ENCODE measurements around the gene CRADD.
"Not testable (repeated sequence)": the region's sequence is repeated elsewhere in the genome, so short reads cannot be mapped to it uniquely, and the experiment has no call there.

CRADD gene

DNA sequence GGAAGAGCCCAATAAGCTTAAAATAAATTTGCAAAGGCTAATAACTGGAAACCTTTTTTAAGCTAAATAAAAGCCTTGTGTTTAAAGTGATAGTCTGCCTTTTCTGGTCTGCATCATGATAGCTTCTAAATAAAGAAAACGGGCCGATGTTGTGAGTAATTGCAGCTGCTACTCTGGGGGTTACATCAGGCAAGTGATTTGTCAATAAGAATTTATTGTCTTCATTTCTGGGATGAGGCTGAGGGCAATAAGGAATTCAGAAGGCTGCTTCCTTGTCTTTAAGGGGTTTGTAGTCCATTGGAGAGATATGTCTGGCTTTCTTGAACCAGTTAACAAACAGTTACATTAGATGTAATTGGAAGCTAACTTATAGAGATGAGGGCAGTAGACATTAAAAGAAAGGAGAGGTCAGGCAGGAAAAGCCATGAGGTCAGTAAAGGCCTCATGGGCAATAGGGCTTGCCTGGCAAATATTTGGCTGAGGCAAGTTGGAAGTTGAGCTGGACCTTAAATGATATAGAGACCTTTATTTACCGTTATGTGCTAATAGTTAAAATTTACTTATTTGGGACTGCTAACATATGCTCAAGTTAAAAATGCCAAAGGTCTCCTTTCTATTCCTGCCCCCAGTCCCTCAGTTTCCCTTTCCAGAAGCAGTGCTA, 85.0 kb downstream of the CRADD start:
- no peak for DNase-seq

DNA sequence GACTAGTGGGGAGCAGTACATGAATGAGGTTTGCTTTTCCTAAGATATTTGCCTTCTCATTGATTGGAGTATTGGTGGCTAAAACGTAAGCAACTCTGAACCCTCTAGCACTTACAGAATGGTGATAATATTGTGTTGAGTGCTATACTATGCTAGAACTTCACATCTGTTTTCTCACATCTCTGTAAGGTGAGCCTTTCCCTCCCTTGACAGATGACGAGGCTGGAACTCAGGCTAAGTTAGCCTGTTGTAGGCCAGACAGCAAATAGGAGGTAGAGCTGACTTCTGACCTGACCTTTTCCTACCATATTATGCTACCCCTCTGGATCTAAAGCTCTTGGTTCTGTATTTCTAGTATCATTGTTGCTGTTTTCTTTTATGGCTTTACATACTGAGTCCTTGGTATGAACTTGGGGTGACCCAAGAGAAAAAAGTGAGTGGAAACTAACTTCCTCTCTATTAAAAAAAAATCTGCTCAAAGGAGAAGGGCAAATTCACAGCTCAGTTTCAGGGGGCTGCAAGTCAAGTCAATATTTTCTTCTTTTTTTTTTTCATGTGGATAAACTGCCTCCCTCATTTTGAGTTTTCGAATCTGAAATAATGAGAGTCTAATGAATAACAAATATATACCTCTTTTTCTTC, 85.9 kb downstream of the CRADD start:
- no peak for DNase-seq

DNA sequence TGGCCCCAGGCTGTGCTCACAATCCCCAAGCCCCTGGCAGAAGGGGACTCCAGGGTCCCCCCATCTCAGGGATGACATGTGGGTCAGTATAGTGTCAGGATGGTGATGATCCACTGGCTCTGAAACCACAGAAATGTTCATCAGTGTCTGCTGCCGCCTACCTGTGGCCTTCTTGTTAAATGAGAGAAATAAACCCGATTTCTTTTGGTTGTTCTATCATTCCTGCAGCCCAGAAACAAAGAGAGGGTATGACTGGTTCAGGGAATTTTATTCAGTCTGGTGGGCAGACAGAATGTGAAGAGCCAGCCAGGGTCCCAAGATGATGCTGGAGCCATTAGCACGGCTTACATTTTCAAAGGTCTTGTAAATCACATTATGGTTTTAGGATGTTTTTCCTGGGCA, 86.6 kb downstream of the CRADD start:
- no peak for DNase-seq

DNA sequence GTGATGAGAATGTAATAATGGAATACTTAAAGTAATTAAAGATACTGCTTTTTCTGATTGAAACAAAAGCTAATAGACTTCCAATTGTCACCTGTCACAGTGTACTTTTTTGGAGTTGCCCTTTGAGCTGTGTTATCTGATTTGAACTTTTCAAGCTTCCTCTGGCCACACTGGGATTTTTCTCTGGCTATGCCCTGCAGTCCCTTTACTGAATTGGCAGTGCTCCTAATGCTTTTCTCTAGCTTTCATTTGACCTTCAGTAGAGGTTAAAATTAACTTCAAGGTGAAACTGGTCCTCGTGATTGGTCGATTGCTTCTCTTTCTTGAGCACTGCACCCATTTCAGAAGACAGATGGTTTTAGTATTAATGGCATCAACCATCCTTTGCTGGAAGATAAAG, 89.2 kb downstream of the CRADD start:
- no peak for DNase-seq

DNA sequence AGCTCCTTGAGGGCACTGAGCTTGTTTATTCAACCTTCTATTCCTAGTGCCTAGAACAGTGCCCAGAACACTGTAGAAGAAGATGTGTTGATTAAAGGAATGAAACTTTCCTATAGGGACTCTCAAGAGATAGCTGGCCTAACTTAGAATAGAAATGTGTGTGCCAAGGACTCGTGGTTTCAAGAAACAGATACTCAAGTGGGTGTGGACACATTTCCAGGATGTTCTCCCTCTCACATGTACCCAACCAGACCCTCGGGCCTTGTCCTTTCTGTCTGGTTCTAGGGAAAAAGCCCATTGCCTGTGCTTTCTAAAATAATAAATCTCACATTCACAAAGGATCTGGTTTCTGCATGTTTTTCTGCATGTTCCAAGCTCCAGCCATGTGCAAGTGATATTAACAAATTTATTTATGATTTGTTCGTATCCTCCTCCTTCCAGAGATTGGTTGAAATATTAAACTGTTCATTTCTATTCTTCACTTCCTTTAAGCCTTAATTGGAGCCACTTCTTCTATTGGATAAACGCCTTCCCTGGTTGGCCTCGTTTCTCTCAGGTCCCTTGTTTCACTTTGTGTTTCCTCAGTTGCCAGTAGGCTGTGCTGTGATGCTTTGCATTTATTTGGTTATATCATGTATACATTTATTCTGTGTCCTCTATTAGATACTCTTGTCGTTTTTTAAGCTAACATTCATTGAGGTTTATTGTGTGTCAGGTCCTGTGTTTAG, 89.8 kb downstream of the CRADD start:
- DNase-seq, result no peak

DNA sequence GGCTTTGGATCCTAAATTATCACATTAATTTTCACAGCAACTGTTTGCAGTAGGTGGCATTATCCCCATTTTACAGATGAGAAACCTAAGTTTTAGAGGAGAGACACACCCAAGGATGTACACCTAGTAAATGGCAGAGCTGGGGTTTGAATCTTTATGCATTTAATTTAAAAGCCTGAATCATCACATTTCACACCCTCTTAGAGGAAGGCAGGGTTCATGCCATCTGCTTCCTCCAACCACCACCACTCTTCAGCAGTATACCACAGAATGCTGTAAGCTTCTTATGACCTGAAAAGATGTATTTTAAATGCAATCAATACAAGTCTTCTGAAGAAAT, 90.3 kb downstream of the CRADD start:
- no peak for DNase-seq

DNA sequence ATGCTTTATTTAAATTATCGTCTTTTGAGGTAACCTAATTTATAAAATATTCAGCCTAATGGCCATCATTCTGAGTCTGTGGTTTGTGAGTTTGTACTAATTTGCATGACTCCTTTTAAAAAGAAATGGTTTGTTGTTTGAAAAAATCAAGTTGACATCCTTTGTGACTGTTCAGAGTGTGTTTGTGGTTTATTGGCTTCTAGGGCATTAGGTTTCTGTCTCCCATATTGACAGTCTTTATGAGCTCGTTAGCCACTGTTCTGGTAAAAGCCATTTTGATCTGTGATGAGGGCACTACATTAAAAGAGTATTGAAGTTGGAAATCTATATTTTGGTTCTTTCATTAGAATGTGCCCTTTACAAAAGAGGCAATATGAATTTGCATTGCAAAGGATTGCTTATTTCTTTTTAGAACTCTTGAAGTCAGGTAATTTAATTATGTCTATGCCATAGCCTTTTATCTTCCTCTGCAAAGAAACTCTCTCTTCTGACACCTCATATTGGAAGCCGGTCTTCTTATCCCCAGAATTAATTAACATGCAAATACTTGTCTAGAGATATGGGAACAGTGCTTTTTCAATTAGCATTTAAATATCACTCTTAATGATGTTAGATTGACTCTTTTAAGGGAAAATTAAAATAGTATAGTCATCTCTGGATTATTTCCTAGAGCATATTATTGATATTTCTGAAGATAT, 95.0 kb downstream of the CRADD start:
- DNase-seq, result no peak

DNA sequence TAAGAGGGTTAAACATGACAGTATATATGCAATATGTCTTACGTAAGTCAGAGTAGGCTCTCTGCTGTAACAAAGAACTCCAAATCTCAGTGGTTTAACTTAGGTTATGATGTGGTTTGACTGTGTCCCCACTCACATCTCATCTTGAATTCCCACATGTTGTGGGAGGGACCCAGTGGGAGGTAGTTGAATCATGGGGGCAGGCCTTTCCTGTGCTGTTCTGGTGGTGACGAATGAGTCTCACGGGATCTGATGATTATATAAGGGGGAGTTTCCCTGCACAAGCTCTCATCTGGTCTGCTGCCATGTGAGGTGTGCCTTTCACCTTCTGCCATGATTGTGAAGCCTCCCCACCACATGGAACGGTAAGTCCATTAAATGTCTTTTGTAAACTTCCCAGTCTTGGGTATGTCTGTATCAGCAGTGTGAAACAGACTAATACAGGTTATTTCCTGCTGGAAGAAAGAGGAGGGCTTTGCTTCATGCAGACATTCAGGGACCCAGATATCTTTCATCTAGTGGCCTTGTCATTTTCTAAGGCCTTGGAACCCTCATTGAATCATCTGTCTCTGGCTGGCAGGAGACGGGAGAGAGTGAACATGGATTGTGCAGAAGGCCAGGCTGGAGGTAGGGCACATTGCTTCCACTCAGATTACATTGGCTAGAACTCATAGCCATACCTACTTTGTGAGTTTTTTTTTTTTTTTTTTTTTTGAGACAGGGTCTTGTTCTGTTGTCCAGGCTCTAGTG, 96.1 kb downstream of the CRADD start:
- no peak for DNase-seq

DNA sequence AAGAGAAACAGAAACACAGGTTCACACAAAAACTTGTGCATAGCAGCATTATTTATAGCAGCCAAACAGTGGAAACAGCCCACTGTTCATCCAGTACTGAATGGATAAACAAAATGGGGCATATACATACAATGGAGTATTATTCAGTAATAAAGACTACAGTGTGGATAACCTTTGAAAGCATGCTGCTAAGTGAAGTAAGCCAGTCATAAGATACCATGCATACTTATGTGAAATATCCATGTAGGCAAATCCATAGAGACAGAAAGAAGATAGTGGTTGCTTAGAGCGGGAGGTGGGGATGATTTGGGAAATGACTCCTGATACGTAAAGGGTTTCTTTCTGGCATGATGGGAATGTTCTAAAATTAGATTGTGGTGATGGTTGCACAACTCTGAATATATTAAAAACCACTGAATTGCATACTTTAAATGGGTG, 99.4 kb downstream of the CRADD start:
- no peak for DNase-seq

DNA sequence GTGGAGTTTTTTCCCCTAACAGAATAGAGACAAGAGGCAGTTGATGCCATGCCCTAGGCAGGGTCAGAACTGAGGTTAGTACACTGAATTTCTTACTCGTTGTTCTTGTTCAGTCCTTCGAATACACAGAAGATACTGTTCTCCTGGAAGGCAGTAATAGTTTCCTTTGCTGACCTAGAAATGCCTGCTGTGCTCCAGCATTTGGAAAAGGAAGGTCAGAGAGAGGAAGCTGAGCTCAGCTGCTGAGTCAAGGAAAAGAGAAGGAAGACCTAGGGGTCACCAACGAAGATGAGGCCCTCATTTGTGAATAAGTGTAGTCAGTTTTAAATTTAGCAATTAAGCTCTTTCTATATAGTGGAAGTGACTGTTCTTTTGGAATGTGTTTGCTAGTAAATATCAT, 100.1 kb downstream of the CRADD start:
- DNase-seq, result no peak

DNA sequence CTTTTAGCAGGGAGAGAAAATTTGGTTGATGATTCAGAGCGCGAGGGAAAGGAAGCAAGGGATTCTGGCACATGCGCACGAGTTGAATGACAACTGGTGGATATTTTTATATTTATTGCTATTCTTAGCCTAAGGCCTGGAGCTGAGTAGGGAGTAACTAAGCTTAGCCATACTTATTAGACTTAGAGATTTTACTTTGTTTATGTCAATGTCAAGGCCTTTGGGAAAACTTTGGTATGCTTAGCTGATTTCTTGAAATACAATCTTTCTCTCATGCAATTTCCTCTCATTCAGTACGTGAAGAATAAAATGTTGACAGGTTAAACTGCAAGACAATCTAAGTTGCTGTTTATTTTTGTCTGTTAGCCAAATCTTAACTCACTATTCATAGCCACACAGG, 101.1 kb downstream of the CRADD start:
- no peak for DNase-seq

DNA sequence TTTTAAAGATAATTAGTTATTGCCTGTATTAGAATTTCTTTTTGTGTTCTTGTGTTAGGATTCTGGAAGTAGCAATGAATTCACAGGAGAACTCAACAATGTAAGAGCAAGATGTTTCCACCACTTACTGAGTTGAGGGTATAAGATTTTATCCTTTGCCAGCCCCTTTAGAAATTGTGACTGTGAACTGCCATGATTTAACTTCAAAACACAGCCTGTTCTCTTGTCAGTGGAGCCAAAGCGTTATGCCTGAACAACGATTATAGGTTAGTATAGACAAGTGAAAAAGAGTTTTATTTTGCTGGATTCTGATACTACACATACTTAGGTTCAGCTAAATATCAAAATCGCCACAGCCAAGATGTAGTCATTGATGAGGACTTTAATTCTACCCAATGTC, 101.6 kb downstream of the CRADD start:
- no peak for DNase-seq

DNA sequence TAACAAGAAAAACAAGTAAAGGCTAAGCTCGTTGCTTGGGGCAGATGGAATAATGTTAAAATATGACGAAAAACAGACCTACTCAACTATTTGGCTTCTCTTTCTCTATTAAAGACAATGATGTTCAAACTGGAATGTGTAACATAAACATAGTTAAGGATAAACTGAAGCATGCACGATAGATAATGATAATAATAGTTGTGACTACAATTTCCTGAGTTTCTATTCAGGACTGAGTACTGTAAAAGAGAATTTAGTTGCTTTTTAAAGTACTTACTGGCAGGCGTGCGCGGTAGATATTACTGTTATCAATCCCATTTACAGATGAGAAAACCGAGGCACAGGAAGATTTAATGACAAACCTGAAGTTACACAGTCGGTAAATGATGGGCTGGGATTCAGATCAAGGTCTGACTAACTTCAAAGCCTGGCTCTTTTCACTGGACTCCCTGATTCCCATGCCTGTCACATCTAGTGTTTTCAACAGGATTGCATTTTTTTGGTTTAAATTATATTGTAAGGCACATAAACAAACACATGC, 103.0 kb downstream of the CRADD start:
- no peak for DNase-seq

DNA sequence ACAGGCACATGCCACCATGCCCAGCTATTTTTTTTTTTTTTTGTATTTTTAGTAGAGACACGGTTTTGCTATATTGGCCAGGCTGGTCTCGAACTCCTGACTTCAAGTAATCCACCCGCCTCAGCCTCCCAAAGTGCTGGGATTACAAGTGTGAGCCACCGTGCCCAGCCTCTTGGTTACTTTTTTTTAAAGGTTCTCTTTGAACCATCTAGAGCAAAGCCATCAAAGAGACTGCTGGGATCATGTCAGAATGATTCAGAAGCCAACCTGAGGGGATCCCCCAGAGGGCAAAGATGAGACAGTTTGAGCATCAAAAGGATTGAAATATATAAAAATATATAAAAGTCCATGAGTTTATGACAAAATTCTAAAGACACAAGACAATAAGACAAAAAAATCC, 103.7 kb downstream of the CRADD start:
- not testable (repeated sequence) for DNase-seq

DNA sequence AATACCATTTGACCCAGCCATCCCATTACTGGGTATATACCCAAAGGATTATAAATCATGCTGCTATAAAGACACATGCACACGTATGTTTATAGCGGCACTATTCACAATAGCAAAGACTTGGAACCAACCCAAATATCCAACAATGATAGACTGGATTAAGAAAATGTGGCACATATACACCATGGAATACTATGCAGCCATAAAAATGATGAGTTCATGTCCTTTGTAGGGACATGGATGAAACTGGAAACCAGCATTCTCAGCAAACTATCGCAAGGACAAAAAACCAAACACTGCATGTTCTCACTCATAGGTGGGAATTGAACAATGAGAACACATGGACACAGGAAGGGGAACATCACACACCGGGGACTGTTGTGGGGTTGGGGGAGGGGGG, 104.8 kb downstream of the CRADD start:
- not testable (repeated sequence) for DNase-seq

DNA sequence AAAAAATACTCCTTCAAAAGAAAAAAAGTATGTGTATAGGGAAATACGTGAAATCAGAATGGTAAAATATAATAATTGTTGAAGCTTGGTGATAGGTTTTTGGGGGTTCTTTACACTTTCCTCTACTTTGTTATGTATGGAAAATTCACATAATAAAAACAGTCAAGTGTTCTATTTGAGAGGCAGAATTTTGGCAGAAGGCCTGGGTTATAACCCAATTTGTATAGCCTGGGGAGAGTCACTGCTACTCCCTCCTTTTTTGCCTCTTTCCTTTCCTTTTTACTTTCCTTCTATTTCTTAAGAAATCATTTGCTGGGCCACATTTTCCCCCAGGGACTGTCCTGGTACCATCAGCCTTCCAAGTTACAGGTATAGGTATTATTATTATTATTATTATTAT, 105.7 kb downstream of the CRADD start:
- DNase-seq, result no peak

DNA sequence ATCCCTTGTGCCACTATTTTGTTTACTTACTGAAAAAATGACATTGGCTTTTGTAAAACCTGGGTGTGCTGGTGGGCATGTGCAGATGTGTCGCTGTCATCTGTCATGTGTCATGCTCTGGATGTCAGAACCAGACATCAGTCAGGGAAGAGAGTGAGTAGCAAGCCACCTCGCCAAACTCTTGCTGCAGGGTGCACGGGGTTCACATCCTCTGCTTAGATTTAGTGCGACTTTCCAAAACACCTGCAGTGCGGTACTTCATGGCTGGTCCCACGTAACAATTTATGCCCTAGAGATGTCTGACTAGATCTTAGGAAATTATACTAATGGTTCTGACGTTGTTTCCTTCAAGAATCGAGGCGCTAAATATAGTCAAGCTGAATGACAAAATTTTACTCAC, 106.7 kb downstream of the CRADD start:
- no peak for DNase-seq

DNA sequence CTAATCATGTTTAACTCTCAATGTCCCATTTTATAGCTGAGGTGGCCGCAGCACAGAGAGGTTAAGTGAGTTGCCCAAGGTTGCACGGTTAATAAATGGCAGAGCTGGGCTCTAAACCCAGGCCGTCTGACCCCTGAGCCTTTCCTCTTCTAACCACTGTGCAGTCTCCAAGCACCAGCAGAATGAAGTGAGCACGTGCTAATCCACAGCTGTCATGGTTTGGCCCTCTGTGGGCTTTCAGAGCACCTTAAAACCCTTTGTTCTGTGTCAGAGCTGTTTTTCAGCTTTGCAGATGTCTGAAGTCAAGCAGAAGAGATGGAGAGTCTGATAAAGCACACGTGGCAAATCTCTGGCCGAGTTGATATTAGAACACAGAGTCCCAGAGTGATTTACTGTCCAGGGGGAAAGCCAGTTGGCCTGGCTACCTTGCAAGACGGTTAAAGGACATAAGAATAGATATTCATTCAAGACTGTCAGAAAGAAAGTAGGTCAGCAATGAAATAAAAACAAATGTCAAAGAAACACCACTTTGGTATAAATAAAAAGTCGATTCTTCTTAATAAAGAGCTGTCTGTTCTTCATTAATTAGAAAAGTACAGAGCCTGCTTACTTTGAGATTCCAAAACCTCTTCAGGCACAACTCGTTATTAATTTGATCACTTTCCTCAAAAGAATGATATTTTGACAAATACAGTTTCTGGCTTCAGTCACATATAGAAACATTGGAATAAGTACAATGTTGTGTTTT, 107.3 kb downstream of the CRADD start:
- no peak for DNase-seq

DNA sequence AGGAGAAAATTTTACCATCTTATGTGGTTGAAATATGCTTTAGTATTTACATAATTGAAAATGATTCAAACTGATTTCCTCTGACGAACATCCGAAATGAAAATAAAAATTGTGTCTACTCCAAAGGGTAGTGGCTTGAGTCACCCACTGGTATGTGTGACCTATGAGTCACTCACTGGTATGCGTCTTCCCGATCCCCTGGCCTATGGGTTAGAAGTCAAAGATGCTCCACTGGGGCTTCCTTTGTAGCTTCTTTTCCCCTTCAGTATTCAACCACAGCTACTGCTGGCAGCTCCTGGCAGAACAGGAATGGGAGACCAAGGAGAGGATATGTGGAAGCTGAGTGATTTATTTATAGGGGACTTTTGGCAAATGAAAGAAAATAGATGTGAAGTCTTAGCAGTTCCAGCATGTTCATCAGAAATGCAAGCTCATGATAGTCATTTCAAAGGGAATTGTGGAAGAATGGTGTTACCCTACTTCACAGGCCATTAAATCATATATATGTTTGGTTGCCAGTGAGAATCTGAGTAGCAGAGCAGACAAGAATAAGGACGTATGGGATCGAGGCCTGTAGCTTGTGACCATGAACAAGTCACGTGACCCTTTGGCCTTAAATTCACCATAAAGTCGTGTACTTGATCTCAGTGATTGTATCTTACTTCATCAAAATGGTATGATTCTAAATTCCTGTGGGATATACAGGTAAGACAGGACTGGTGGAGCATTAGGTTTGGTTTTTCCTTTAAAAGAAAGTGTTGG, 108.3 kb downstream of the CRADD start:
- DNase-seq, result no peak

DNA sequence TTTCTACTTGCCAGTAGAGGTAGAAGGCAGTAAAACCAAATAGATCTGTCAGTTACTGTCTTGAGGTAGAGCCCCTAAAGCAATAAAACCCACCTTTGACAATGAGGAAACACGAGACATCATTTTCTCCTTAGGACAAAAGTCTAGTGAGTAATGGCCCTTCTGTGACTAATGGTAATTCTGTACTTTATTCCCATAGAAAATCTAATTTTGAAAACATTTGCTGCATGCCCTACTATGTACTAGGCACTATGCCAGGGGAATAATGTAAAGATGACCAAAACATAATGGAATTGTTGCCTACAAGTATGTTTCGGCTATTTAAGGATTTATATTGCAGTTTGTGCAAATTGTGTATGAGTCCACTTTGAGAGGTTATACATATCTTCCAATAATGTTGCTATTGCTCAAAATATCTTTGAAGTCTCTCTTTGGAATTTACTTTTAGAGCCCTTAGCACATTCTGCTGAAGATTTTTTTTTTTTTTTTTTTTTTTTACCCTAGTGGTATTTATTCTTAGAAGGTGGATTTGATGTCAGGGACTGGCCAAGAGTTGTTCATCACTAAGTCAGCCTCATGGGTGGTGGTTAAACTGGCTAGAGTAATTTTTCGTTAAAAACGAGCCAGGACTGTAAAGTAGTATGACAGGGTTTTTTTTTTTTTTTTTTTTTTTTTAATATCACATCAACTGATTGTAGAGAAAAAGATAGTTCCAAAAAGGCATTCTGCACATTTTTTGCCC, 109.7 kb downstream of the CRADD start:
- DNase-seq, result no peak
